Omental fat pad (tissue), 4 donors: ENCODE measurements around the gene PTPN5. TPM values are rescaled to one million over a fixed set of nuclear protein-coding genes. Genes with fewer than 3 reads are reported as not detected.
A peak's percentile ranks its signal among the peaks of the same experiment; 100 is the strongest.

ENCODE experiments used
- ATAC-seq: fragments of 150-250 bp; one replicate; pipeline ENCODE4 v1.9.1; 2016; ENCODE audit warnings: mild to moderate bottlenecking, moderate library complexity; ENCODE audit not compliant: low FRiP score
- DNase-seq: peaks from one replicate; pipeline ENCODE4 v3.0.0-alpha.2; 2019; ENCODE audit warnings: low spot score
- total RNA-seq, 4 donors: library from RNA; depleted of rRNA; stranded (reverse); fragments of >200 nt; gene quantifications; one replicate each; pipeline ENCODE4 v1.1.0, GENCODE V29; 2016
- TF ChIP-seq, protein P1 (sequence below), 3 donors: fragments of 450-650 bp; IDR thresholded peaks; one replicate each; pipeline ENCODE4 v1.5.1; 2016 to 2017; ENCODE audit warnings: antibody characterized with exemption in 3 of 3, mild to moderate bottlenecking in 3 of 3, moderate library complexity in 2 of 3

Gene PTPN5
- total RNA-seq, 4 donors from 2014 or later, result 0.28 to 4.7 (median 1.5) TPM

DNA sequence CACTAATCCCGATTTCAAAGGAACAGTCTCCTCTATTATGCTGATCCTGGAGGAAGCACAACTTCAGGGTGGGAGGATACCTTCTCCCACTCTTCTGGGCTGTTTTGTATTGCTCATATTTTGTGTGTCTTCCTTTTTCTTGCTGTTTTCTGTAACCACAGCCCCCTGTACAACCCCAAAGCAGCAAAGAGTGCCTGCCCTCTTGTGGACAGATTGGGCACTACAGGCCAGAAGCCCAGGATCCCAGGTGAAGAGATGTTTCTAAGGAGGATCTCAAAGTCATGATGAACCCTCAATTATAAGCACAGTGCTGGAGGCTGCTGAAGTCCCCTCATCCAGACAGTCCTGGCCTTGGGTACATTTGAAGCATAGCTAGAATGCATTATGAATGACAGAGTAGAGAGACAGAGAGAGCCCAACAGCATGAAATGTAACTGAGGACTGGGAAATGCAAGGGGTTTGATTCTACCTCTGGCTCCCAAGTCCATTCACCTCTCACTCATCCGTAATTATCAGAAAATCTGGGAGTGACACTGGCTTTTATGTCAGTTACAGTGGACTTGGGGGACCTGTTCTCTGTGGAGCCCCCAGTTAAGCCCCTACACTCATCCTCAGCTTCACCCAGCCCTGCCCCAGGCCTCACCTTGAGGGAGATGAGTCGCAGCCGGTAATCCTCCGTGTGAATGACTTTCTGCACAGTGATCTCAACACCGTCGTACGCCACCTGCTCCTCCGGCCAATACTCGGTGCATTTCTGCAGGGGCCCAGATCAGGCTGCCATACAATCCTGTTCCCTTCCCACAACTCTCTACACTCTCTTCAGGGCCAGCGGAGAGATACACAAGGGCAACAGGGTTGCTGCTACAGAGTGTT, 59.4 kb downstream of the PTPN5 start:
- peak; percentile 86 for DNase-seq
- TF ChIP-seq, protein P1, sequence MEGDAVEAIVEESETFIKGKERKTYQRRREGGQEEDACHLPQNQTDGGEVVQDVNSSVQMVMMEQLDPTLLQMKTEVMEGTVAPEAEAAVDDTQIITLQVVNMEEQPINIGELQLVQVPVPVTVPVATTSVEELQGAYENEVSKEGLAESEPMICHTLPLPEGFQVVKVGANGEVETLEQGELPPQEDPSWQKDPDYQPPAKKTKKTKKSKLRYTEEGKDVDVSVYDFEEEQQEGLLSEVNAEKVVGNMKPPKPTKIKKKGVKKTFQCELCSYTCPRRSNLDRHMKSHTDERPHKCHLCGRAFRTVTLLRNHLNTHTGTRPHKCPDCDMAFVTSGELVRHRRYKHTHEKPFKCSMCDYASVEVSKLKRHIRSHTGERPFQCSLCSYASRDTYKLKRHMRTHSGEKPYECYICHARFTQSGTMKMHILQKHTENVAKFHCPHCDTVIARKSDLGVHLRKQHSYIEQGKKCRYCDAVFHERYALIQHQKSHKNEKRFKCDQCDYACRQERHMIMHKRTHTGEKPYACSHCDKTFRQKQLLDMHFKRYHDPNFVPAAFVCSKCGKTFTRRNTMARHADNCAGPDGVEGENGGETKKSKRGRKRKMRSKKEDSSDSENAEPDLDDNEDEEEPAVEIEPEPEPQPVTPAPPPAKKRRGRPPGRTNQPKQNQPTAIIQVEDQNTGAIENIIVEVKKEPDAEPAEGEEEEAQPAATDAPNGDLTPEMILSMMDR (IDR thresholded peaks at IDR 0.05), result peak in 1 of 3 donors; percentile 80
- ATAC-seq, result peak; percentile 60

DNA sequence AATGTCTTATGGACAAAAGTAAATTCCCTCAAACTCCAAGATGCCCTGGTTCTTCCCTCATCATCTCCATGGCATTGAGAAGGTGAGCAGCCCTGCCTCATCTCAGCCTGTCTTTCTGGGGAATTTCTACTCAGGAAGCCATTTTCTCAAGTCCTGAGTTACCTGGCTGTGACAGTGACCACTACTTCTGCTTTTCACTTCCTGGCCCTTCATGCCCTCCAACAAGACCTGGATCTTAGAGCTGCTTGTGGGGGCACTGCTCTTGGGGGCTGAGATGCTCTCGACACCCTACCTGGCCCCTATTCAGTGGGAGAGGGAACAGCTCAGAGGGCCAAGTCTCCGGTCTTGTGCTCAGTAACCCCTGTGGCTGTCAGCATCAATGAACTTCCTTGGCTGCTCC, 60.2 kb downstream of the PTPN5 start:
- TF ChIP-seq, protein P1 (IDR thresholded peaks at IDR 0.05), result no peak
- DNase-seq (no peak), ATAC-seq (no peak)

DNA sequence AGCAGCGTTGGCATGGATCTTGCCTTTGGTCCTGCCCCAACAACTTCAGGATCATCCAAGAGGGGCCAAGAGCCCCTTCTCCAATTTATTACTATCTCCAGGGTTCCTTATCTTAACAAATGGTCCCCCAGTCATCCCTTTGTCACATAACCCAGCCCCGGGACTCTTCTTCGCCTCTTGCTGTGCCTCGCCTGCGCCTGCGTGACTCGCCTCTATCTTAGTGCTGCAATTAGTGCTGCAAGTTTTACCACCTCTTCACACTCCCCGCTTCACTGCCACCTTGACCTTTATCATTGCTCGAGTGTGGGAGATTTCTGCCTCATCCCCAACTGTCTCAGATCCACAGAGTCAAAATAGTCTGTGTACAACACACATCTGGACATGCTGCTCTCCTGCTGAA, 61.6 kb downstream of the PTPN5 start:
- DNase-seq, result no peak
- no peak for ATAC-seq
- TF ChIP-seq, protein P1 (IDR thresholded peaks at IDR 0.05), result no peak

DNA sequence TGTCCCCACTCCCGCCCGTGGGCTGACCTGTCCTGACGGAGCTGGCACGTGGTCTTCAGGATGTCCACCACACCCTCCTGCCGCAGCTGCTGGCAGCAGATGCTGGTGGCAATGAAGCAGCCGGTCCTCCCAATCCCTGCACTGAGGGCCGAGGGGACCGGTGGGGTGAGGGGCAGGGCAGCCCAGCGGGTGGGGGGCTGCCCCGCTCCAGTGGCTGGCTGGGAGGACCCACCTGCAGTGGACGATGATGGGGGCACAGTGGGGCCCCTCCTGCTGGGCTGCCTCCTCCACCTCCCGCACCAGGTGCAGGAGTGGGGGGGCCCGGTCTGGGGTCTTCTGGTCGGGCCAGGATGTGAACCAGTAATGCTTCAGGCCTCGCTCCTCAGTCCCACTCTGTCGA, 62.2 kb downstream of the PTPN5 start:
- TF ChIP-seq, protein P1 (IDR thresholded peaks at IDR 0.05), result no peak
- DNase-seq, result no peak
- no peak for ATAC-seq

DNA sequence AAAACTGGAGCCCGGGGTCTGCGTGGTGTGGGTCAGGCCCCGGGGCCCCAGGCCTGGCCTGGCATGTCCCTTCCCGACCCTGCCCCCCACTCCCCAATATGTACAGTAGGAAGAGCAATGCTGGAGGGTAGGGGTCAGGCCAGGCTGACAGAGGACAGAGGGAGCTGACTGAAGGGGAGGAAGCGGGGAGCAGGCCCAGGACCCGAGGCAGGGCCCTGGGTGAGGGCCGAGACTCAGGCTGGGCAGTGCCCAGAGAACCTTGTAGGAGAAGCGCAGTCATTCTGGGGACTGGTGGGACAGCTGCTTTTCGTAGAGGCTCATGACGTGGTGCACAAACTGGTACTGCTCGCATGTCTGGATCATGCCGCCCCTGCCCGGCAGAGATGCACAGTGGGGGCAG, 62.9 kb downstream of the PTPN5 start:
- ATAC-seq, result no peak
- DNase-seq, result no peak
- TF ChIP-seq, protein P1 (IDR thresholded peaks at IDR 0.05), result no peak

DNA sequence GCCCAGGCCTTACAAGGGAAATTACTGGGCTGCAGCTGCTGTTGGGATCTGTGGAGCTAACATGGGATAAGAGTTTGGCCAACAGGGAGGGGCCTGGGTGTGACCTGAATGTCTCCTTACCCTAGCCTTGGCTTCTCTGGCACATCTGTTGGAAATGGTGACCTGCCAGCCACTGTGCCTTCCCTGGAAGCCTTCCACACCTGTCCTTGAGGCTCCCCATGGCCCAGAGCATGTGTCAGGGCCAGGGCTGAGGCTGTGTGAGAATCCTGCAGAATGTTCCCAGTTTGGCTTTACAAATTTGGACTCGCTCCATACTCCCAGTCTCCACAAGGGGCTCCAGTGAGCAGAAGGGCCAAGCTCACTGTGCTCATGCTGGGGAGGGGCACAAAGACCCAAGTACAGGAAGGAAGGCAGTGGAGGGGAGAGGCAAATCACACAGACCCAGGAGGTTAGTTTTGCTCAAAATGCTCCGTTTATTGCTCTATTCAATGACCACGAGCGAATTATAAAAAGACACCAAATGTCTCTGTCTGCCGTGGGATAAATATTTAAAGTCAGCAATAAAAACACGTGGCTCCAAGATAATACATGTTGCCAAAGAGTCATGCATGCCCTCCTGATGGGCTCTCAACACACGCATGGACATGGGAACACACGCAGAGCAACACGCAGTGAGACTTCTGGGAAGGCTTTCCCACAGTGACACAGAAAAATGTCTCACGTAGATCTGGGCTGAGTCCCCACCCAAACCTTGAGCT, 63.9 kb downstream of the PTPN5 start:
- ATAC-seq (no peak), DNase-seq (no peak)
- TF ChIP-seq, protein P1 (IDR thresholded peaks at IDR 0.05), result peak in 1 of 3 donors; percentile 14
